Suprapubic skin (tissue), 4 donors: ENCODE measurements around the gene CALCB. TPM values are rescaled to one million over a fixed set of nuclear protein-coding genes. Genes with fewer than 3 reads are reported as not detected.
"Not testable (repeated sequence)": the region's sequence is repeated elsewhere in the genome, so short reads cannot be mapped to it uniquely, and the experiment has no call there.

Source experiments
- DNase-seq, 2 donors: peaks; one replicate each; pipeline ENCODE4 v3.0.0-alpha.2; 2019; ENCODE audit warnings: low spot score in 2 of 2
- H3K27ac ChIP-seq: fragments of 200-600 bp; sonication (generic); one replicate; pipeline ENCODE4 v1.5.1; 2019
- H3K27me3 ChIP-seq: fragments of 200-600 bp; sonication (generic); one replicate; pipeline ENCODE4 v1.5.1; 2019
- H3K36me3 ChIP-seq: fragments of 200-600 bp; sonication (generic); one replicate; pipeline ENCODE4 v1.5.1; 2019
- H3K4me1 ChIP-seq: fragments of 200-600 bp; sonication (generic); one replicate; pipeline ENCODE4 v1.5.1; 2019
- H3K4me3 ChIP-seq: fragments of 200-600 bp; sonication (generic); one replicate; pipeline ENCODE4 v1.5.1; 2019; ENCODE audit warnings: mild to moderate bottlenecking
- H3K9me3 ChIP-seq: fragments of 200-600 bp; sonication (generic); one replicate; pipeline ENCODE4 v1.5.1; 2019
- EP300 ChIP-seq: sonication (generic); formaldehyde crosslinking; IDR thresholded peaks from one replicate; pipeline ENCODE4 v1.6.1; 2017; ENCODE audit warnings: antibody characterized with exemption
- POLR2A ChIP-seq, 2 donors: fragments of 450-650 bp; IDR thresholded peaks; one replicate each; pipeline ENCODE4 v1.6.1; 2017; ENCODE audit warnings: antibody characterized with exemption in 2 of 2, mild to moderate bottlenecking in 2 of 2, moderate library complexity in 2 of 2
- POLR2AphosphoS5 ChIP-seq, 3 donors: sonication (generic); formaldehyde crosslinking; IDR thresholded peaks; one replicate each; pipeline ENCODE4 v1.6.1; 2017; ENCODE audit warnings: antibody characterized with exemption in 3 of 3
- WGBS: methylation state at CpG from one replicate; pipeline ENCODE4 v1.1.5; 2018; 5-methylcytosine and 5-hydroxymethylcytosine counted together
- total RNA-seq, 4 donors: library from RNA; depleted of rRNA; stranded (reverse); fragments of >200 nt; gene quantifications; one replicate each; pipeline ENCODE4 v1.1.0, GENCODE V29; 2016
- TF ChIP-seq, protein P1 (sequence below), 2 donors: fragments of 200-600 bp in 1 of 2; fragments of 450-650 bp in 1 of 2; sonication (generic) in 1 of 2; IDR thresholded peaks; one replicate each; pipeline ENCODE4 v1.5.1; 2016 to 2019; ENCODE audit warnings: antibody characterized with exemption in 2 of 2, mild to moderate bottlenecking in 1 of 2, moderate library complexity in 1 of 2

Gene CALCB
- total RNA-seq, 4 donors from 2014 or later: 0.48 TPM; not detected in 3

DNA sequence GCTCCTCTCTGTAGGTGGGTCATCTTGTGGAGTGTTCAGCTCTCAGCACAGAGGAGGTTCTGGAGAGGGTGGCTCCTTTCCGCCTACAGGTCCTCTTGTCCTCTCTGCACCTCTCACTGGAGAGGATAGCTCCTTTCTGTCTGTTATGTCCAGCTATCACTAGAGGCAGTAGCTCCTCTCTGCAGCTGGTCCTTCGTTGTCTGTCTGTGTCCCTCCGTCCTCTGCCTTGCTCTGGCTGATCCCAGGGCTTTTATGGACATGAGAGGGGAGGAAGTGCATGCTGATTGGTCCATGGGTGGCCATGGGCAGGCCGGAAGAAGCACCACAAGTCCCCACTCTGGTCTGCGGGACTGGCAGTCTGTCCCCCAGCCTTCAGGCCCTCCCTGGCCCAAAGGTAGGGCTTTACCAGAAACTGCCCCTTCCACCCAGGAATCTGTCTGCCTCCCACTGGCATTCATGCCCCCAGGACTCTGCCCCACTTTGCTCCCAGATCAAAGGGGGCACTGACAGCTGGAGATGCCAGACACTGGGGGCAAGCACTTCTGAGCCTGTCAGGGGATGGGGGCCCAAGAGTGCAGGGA lies 38.6 kb upstream of the CALCB start:
- WGBS: 80% methylated on average over 5 of the region's 5 CpGs
- no peak for DNase-seq
- Histone ChIP-seq H3K9me3 (no peaks in the 10 kb centered on the region), H3K4me3 (no peak overlapping the region), H3K27ac (no peak overlapping the region), H3K27me3 (peaks cover 5% of the 10 kb centered on the region), H3K36me3 (no peaks in the 10 kb centered on the region), H3K4me1 (no peaks in the 10 kb centered on the region)
- TF ChIP-seq, protein P1, sequence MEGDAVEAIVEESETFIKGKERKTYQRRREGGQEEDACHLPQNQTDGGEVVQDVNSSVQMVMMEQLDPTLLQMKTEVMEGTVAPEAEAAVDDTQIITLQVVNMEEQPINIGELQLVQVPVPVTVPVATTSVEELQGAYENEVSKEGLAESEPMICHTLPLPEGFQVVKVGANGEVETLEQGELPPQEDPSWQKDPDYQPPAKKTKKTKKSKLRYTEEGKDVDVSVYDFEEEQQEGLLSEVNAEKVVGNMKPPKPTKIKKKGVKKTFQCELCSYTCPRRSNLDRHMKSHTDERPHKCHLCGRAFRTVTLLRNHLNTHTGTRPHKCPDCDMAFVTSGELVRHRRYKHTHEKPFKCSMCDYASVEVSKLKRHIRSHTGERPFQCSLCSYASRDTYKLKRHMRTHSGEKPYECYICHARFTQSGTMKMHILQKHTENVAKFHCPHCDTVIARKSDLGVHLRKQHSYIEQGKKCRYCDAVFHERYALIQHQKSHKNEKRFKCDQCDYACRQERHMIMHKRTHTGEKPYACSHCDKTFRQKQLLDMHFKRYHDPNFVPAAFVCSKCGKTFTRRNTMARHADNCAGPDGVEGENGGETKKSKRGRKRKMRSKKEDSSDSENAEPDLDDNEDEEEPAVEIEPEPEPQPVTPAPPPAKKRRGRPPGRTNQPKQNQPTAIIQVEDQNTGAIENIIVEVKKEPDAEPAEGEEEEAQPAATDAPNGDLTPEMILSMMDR (IDR thresholded peaks at IDR 0.05): no peak
- TF ChIP-seq EP300: no peak
- TF ChIP-seq POLR2A (IDR thresholded peaks at IDR 0.05): no peak
- no peak for TF ChIP-seq POLR2AphosphoS5 (IDR thresholded peaks at IDR 0.05)

DNA sequence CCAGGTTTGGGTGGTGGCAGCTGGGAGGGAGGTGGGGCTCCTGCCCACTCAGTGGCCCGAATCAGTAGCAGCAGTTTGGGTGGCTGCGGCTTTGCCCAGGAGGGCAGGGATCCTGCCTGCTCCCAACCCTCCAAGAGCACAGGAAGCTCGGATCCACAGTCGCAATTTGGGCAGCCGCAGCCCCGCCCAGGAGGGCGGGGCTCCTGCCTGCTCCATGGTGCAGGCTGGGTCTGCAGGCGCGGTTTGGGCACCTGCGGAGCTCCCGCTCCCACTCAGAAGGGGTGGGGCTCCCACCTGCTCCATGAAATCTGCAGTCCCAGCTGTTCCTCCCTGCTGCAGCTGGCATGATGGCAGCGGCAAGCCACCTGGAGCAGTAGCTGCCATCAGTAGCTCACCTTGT lies 38.1 kb upstream of the CALCB start:
- Histone ChIP-seq H3K9me3 (no peaks in the 10 kb centered on the region), H3K36me3 (no peaks in the 10 kb centered on the region), H3K4me3 (no peak overlapping the region), H3K27me3 (peaks cover 5% of the 10 kb centered on the region), H3K4me1 (no peaks in the 10 kb centered on the region), H3K27ac (no peak overlapping the region)
- no peak for DNase-seq
- TF ChIP-seq POLR2A (IDR thresholded peaks at IDR 0.05) (no peak), POLR2AphosphoS5 (IDR thresholded peaks at IDR 0.05) (no peak)
- 44% methylated on average over 4 of the region's 12 CpGs for WGBS

DNA sequence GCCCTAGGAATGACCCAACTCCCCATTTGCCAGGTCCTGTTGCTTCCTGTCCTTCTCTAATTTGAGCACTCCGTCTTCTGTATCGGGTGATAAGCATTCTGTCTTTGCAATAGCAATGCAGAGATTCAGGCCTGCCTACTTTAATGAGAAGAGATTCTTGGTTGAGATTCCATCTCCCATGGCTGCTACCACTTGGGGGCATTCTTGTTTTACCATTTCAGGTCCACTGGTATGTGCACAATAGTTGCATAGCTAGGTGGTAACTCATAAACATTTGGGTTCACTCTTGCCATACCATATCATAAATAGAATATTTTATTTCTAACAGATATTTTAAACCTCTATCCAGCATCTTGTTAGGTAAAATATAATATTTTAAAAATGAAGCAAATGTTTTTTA lies 34.4 kb upstream of the CALCB start:
- 88% methylated on average over 2 of the region's 2 CpGs for WGBS
- Histone ChIP-seq H3K4me1 (no peaks in the 10 kb centered on the region), H3K36me3 (no peaks in the 10 kb centered on the region), H3K27me3 (peaks cover 5% of the 10 kb centered on the region), H3K4me3 (no peak overlapping the region), H3K27ac (no peak overlapping the region), H3K9me3 (no peaks in the 10 kb centered on the region)
- DNase-seq: no peak
- TF ChIP-seq EP300 (no peak), POLR2AphosphoS5 (IDR thresholded peaks at IDR 0.05) (no peak), POLR2A (IDR thresholded peaks at IDR 0.05) (no peak)
- TF ChIP-seq, protein P1 (IDR thresholded peaks at IDR 0.05): no peak

DNA sequence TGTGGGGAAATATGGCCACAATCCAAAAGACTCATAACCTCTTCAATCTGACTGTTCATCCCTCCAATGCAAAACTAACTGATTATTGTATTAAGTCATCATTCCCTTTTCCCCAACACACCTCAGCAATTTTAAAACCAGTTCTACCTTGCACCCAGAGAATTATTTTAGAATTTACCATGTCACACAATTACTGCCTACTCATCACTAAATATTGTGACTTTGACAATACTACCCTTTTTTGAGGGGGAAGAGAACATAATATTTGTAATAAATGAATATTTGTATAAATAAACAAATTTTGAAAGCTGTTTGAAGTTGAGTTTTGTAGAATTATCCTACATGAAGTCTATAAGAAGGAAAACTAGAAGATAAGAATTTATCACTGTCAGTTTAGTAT lies 28.2 kb upstream of the CALCB start:
- Histone ChIP-seq H3K27me3 (no peaks in the 10 kb centered on the region), H3K27ac (no peak overlapping the region), H3K4me3 (no peak overlapping the region), H3K36me3 (no peaks in the 10 kb centered on the region), H3K4me1 (no peaks in the 10 kb centered on the region), H3K9me3 (no peaks in the 10 kb centered on the region)
- no peak for DNase-seq
- TF ChIP-seq POLR2AphosphoS5 (IDR thresholded peaks at IDR 0.05) (no peak), POLR2A (IDR thresholded peaks at IDR 0.05) (no peak), EP300 (no peak)
- TF ChIP-seq, protein P1 (IDR thresholded peaks at IDR 0.05): no peak

DNA sequence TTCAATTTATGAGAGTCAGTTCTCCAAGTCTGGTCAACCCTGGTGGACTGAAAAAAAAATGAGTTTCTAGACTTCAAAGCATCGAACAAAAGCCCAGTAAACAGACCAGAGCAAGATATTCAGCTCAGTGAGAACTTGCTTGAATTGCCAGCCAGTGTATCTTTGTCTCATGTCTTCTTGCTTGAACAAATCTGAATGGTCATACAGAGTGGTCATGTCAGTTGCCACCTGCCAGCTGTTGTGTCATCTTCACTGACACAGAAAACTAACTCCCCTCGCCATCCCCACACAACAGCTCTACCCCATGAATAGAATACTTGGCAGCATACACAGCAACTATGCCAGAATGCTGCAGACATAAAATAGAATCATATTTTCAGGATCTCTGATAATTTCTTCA lies 27.5 kb upstream of the CALCB start:
- no peaks in the 10 kb centered on the region for H3K9me3 ChIP-seq
- no peak for TF ChIP-seq EP300
- TF ChIP-seq POLR2A (IDR thresholded peaks at IDR 0.05): no peak
- no peak for TF ChIP-seq POLR2AphosphoS5 (IDR thresholded peaks at IDR 0.05)
- TF ChIP-seq, protein P1 (IDR thresholded peaks at IDR 0.05): no peak
- 65% methylated on average over 2 of the region's 2 CpGs for WGBS

DNA sequence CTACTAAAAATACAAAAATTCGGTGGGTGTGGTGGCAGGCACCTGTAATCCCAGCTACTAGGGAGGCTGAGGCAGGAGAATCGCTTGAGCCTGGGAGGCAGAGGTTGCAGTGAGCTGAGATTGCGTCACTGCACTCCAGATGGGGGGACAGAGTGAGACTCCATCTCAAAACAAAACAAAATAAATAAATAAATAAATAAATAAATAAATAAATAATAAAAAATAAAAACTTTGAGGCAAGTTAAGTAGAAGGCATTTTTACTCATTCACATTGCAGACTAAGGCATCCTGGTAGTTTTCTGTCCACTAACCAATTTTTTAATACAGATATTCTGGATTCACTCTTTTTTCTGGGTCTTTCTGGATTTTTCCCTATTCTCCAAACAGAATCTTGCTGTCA lies 26.7 kb upstream of the CALCB start:
- 85% methylated on average over 3 of the region's 3 CpGs for WGBS
- H3K9me3 ChIP-seq, H3K4me3 ChIP-seq, DNase-seq, H3K4me1 ChIP-seq, H3K36me3 ChIP-seq, H3K27me3 ChIP-seq, H3K27ac ChIP-seq: not testable (repeated sequence)

More for the DNA sequence above, 27.5 kb upstream of the CALCB start:
- DNase-seq: no peak
- Histone ChIP-seq H3K27ac (no peak overlapping the region), H3K27me3 (no peaks in the 10 kb centered on the region), H3K4me3 (no peak overlapping the region), H3K36me3 (no peaks in the 10 kb centered on the region), H3K4me1 (no peaks in the 10 kb centered on the region)
